ENCODE data around the gene PHACTR2. TPM values are rescaled to one million over a fixed set of nuclear protein-coding genes. Genes with fewer than 3 reads are reported as not detected.

PHACTR2 gene
- total and polyA plus RNA-seq, 2 of the 13 experiments (the other 11 are each of a cell fraction or from before 2014, with no cell fraction given): 11.3 to 28.2 TPM

DNA sequence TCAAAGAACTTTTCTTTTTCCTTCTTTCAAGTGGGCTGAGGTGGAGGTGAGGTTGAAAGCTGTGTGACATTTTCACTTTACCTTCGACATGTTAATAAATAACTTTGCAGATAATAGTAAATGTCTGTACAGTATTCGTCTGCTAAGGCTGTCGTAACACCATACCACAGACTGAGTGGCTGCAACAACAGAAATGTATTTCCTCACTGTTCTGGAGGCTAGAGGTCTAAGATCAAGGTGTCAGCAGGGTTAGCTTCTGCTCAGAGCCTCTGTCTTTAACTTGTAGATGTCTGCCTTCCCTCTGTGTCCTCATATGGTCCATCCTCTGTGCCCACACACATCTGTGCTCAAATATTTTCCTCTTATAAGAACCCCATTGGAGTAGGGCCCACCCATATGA, 14.9 kb downstream of the PHACTR2 start (continued):
- TF ChIP-seq ZBED4 (CRISPR knock-in tag; IDR thresholded peaks at IDR 0.05; ENCODE audit: borderline replicate concordance) (peak; percentile 37; the same call in 1 of the 2 replicates), ATRX (CRISPR knock-in tag; IDR thresholded peaks at IDR 0.05; ENCODE audit: borderline replicate concordance) (no peak), ZNF704 (CRISPR knock-in tag; IDR thresholded peaks at IDR 0.05; ENCODE audit: borderline replicate concordance) (no peak), GTF3A (CRISPR knock-in tag; conservative IDR thresholded peaks at IDR 0.05) (no peak), KDM4B (CRISPR knock-in tag; IDR thresholded peaks at IDR 0.05) (0 out of 2 replicates have a peak, but pooled peaks have one; percentile 34), IRF9 (CRISPR knock-in tag; IDR thresholded peaks at IDR 0.05; ENCODE audit: borderline replicate concordance) (no peak), ZNF644 (CRISPR knock-in tag; IDR thresholded peaks at IDR 0.05; ENCODE audit: low read depth) (peak; percentile 79), ZNF34 (CRISPR knock-in tag; IDR thresholded peaks at IDR 0.05; ENCODE audit: borderline replicate concordance) (no peak), SP5 (CRISPR knock-in tag; IDR thresholded peaks at IDR 0.05; ENCODE audit: borderline replicate concordance, low read depth) (no peak), ZNF580 (CRISPR knock-in tag; IDR thresholded peaks at IDR 0.05; ENCODE audit: borderline replicate concordance, low read depth) (peak; percentile 65; the same call in 1 of the 2 replicates), ZSCAN21 (CRISPR knock-in tag; IDR thresholded peaks at IDR 0.05; ENCODE audit: borderline replicate concordance) (no peak), ZNF83 (CRISPR knock-in tag; IDR thresholded peaks at IDR 0.05; ENCODE audit: borderline replicate concordance) (no peak), SMAD1 (CRISPR knock-in tag; IDR thresholded peaks at IDR 0.05; ENCODE audit: borderline replicate concordance, low read depth) (no peak), HHEX (CRISPR knock-in tag; IDR thresholded peaks at IDR 0.05) (no peak), ZNF691 (CRISPR knock-in tag; IDR thresholded peaks at IDR 0.05; ENCODE audit: borderline replicate concordance, low read depth) (no peak), TFDP2 (CRISPR knock-in tag; IDR thresholded peaks at IDR 0.05) (no peak), IKZF1 (IDR thresholded peaks at IDR 0.05) (no peak)
- TF ChIP-seq, protein P1, sequence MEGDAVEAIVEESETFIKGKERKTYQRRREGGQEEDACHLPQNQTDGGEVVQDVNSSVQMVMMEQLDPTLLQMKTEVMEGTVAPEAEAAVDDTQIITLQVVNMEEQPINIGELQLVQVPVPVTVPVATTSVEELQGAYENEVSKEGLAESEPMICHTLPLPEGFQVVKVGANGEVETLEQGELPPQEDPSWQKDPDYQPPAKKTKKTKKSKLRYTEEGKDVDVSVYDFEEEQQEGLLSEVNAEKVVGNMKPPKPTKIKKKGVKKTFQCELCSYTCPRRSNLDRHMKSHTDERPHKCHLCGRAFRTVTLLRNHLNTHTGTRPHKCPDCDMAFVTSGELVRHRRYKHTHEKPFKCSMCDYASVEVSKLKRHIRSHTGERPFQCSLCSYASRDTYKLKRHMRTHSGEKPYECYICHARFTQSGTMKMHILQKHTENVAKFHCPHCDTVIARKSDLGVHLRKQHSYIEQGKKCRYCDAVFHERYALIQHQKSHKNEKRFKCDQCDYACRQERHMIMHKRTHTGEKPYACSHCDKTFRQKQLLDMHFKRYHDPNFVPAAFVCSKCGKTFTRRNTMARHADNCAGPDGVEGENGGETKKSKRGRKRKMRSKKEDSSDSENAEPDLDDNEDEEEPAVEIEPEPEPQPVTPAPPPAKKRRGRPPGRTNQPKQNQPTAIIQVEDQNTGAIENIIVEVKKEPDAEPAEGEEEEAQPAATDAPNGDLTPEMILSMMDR (CRISPR knock-in tag; IDR thresholded peaks at IDR 0.05): no peak
- TF ChIP-seq, protein P2, sequence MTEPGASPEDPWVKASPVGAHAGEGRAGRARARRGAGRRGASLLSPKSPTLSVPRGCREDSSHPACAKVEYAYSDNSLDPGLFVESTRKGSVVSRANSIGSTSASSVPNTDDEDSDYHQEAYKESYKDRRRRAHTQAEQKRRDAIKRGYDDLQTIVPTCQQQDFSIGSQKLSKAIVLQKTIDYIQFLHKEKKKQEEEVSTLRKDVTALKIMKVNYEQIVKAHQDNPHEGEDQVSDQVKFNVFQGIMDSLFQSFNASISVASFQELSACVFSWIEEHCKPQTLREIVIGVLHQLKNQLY (CRISPR knock-in tag; IDR thresholded peaks at IDR 0.05): peak; percentile 49; the same call in 1 of the 2 replicates

Measured in HepG2 (cell line).